Measurements from ENCODE around the gene SAMD5.
"Not testable (repeated sequence)": the region's sequence is repeated elsewhere in the genome, so short reads cannot be mapped to it uniquely, and the experiment has no call there.

The SAMD5 gene

DNA sequence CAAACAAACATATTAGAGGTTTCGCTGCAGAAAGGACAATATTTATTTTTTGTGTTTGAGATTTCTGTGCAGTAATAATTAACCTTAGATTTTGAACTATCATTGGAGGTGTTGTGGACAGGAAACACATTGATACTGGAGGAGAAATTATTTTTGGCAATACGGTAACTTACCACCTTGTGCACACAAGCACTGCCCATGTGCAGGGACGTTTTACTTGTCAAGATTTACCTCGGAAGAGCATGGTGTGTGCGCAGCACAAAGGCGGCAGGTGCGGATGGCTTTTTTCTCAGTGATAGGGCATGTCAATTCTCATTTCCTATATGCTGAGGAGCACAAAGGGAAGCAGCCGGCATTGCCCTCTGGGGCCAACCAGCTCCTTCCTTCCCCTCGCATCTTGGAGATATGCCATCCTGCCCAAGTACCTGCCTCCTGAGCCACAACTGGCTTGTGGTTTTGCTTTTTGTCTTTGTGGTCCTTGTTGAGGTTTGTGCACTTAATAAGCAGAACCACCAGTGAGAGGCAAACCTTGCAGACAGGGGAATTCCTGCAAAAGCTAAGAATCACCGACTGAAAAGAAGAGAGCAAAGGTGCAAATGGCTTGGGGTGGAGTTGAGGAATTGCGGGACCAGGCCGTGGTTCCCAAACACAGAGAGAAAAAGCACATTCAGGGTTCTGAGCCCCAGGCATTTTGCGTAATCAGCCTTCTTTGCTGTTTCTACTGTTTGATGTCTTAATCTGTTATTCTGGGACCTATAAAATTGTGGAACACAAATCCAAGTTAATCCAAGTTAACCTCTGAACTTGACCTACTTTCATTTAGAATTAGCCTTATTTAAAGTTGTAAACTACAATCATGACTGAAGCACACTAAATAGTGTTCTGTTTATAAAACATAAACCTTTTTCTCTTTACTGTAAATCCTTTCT lies 21.9 kb downstream of the SAMD5 start:
- no peak for DNase-seq

DNA sequence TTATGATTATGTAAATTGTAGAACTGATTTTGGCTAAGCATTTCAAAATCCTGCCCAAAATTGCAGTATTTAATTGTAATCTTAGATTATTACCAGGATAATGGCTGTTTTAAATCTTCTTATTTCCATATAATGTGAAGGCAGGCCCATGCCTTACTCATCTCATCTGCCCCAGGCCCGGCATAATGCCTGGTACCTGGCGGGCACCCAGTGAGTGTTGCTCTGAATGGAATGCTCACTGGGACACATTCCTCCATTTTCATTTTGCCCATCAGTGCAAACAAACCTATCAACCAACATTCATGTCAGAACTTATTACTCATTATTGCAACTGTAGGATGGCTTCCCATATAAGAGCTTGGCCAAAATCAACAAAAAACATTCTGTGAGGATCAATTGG lies 22.8 kb downstream of the SAMD5 start:
- no peak for DNase-seq

DNA sequence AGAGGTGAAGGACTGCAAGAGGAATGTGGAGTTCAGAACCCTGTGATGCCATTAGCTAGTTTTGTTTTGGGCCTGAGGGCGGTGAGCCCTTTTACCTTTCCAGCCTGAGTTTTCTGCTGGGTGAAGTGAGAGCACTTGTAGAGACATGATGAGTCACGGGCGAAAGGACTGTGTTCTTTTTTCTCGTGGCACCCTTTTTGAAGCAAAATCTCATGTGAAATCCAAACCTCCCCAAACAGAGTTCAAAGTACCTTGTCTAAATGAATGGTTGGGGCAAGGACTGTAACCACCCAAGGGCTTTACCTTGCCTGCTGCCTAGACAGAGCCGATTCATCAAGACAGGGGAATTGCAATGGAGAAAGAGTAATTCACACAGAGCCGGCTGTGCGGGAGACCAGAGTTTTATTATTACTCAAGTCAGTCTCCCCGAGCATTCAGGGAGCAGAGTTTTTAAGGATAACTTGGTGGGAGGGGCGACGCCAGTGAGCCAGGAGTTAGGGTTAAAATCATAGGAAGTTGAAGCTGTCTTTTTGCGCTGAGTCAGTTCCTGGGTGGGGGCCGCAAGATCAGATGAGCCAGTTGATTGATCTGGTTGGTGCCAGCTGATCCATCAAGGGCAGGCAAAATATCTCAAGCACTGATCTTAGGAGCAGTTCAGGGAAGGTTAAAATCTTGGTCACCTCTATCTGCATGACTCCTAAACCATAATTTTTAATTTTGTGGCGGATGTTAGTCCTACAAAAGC lies 25.8 kb downstream of the SAMD5 start:
- no peak for DNase-seq

DNA sequence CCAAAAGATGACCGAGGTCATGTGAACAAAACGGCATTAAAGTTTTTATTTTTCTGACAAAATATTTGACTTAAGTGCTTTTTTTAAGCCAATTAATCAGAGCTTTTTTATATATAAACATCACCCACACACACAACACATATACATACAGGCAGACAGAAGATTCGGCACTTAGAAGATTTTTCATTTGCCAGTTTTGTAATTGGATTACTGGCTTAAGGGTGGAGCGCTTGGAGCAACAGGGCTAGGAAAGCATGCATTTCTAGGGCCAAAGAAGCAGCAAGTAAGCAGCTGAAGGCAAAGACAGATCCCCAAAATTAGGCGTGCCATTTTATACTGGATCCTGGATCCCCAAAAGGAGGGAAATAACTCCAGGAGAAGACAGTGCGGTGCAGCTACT lies 30.3 kb downstream of the SAMD5 start:
- no peak for DNase-seq

DNA sequence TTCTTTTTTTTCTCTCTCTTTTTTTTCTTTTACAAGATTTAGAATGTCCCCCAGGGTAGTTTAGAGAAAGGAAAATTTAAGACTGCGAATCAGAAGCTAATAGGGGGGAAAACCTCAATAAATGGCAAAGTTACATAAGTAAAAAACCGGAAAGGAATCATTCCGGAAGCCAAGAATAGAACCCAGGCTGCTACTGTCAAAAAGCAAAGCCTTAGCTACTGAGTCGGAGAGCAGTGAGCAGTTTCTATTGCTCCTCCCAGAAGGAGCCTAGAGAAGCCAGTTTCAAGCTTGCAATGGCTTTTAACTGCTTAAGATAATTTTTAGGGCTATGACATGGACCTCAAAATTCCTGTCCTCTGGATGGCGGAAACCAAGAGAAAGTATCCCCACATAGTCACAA lies 31.6 kb downstream of the SAMD5 start:
- no peak for DNase-seq

DNA sequence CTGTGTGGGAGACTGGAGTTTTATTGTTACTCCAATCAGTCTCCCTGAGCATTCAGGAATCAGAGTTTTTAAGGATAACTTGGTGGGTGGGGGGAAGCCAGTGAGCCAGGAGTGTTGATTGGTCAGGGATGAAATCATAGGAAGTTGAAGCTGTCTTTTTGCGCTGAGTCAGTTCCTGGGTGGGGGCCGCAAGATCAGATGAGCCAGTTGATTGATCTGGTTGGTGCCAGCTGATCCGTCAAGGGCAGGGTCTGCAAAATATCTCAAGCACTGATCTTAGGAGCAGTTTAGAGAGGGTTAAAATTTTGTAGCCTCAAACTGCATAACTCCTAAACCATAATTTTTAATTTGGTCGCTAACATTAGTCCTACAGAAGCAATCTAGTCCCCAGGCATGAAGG lies 33.9 kb downstream of the SAMD5 start:
- DNase-seq: not testable (repeated sequence)

DNA sequence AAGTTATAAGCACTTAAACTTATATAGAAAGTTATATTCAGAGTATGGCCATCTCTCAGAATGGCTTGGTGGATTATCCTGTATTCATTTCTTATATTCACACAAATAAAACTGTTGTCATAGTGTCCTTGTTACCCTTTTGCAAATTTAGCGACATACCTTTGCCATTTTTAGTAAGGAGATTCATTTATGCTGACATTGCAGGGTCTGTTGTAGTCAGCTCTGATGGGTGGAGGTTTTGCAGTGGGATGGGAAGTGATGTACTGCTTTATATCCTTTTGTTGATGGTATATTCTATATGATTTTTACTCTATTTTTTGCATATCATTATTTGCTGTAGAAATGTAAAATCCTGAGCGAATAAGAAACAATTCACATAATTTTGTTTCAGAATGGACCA lies 35.9 kb downstream of the SAMD5 start:
- no peak for DNase-seq

DNA sequence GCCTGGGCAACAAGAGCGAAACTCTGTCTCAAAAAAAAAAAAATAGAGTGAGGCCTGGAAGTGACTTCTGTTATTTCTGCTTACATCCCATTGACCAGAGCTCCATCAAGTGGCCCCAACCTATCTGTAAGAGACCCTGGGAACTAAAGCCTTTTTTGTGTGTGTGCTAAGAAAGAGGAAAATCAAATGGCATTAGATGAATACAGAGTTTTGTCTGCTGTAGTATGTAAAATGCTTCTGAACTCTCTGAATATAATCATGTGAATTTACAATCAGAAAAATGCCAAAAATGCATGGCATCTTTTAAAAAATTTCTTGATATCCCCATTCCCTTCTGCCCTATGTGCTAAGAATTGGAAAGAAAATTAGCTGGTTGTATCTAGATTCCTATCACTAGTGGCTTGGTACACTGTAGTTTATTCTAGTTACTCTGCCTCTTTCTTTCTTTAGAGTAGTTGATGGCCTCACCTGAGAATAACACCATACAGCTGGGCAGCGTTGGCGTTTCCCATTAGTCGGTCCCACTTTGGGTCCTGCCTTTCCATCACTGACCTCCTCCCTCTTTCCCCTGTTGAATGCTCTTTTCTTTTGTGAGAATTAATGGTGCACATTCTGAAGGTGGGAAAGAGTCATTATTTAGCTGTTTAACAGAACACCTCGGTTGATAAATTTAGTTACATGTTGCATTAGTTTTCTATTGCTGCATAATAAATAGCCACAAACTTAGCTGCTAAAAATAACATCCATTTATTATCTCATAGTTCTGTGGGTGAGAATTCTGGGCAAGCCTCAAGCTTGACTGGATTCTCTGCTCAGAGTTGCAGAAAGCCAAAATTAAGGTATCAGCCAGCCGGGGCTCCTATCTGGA lies 38.2 kb downstream of the SAMD5 start:
- DNase-seq: no peak

DNA sequence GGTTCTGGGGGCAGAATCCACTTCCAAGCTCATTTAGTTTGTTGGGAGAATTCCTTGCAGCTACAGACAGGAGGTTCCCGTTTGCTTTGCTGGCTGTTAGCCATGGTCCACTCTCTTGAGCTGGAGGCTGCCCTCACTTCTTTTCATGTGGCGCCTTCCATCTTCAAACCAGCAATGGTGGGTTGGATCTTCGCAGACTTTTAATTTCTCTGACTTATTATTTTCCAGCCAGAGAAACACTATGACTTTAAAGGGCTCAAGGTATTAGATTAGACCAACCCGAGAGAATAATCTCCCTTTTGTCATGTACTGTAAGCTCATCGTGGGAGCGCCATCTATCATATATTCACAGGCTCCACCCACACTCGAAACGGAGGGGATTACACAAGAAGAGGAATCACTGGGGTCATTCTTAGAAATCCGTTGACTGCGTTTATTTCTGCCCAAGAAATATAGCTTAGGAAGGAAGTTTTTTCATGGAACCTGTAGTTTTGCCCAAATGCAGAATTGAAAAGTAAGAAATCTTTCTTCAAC lies 38.9 kb downstream of the SAMD5 start:
- DNase-seq: no peak

DNA sequence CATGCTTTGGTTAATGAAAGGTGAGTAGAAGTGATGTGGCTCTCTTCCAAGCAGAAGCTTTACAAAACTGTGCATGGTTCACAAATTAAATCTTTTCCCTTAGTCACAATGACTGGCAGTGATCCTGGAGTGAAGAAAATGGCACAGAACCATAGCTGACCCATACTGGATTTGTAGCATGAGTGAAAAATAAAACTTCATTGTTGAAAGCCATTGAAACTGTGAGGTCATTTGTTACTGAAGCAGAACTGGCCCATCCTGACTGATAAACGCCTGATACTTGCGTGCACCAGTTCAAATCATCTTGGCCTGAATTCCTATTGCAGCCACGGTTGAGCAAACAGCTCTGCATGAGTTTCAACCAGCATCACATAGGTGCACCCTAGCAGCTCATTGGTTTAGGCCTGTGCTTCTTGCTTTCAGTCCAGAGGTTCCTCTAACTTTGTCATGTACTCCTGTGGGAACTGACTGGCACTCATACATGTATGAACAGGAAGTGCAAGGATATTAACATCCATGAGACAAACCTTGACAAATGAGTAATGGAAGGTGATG lies 40.5 kb downstream of the SAMD5 start:
- DNase-seq: no peak

DNA sequence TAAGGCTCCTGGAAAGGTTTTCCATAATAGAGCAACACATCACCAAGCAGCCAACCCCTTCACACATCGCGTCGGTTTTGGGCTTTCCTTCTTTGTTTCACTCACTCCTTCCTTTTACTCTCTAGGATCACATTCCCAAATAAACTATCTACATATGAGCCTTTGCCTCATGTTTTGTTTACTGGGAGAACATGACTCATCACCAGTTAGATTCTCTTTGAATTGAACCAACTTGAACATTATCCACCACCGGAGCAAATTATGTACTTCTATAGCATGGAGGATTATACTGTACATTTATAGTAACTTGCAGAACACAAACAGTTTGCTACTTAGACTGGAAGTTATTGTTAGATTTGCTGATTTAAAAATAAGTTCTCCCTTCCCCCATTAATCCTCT lies 41.0 kb downstream of the SAMD5 start:
- no peak for DNase-seq

DNA sequence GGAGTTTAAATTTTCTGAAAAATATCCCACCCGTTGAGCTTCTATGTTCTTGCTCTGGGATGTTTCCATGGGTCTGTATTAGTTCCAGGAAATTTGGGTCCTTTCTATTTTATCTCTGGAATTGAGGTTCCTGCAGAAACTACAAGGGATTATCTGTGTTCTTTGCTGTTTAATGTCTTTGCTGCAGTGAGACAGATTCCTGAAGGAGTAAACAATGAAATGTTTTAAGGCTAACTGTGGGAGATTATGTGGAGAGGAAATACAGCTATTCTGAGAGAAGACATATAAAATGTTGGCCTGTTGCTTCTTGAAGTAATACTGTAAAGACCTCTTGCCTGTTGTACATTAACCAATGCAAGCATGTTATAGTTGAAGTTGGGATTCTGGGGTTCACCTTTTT lies 43.5 kb downstream of the SAMD5 start:
- DNase-seq: no peak

DNA sequence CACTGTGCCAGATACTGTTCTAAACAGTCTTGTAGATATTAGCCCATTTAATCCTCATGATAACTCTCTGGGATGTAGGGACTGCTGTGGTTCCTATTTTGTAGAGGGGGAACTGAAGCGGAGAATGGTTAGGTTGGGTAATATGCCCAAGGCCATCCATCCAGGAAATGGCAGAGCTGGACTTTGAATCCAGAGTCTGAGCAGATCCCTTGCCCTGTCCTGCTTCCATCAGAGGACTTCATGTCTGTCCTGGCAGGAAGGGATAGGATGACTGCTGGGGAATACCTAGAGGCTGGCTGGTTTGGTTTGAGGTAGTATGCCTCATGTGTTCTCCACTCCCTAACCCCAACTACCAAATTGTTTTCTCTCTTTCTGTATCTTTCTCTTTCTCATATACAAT lies 44.6 kb downstream of the SAMD5 start:
- DNase-seq: no peak

DNA sequence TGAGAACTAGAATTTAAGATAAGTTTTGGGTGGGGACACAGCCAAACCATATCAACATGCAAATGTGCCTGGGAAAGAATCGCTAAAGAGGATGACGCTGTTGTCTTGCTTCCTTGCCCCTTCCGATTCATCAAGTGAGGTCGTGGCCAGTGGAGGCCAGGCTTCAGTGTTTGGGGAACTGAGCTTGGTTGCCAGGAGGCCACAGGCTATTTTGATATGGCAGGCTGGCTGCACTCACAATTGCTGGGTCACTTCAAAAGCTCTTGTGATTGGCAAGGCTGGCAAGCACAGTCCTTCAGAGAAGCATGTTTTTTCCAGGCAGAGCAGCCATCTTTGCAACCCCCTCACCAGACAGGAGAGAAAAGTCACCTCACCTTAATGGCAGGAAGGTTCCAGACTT lies 45.8 kb downstream of the SAMD5 start:
- no peak for DNase-seq

DNA sequence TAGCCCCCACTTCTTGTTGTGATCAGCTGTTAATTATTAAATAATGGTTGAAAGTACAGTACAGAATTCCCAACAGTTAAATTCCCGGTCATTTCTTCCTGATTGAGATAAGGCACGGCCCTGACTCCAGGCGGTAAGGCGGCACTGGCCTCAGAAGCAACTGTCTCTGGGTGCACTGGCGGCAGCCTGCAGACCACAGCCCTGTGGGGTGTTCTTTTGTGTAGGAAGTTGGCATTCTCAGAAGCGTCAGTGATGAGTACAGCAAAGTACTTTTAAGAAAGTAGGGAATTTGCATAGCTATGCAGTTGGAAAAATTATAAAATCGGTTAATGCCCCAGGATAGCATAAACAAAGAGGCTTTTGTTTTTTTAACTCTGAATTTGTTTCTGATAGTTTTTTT lies 50.5 kb downstream of the SAMD5 start:
- DNase-seq: no peak

DNA sequence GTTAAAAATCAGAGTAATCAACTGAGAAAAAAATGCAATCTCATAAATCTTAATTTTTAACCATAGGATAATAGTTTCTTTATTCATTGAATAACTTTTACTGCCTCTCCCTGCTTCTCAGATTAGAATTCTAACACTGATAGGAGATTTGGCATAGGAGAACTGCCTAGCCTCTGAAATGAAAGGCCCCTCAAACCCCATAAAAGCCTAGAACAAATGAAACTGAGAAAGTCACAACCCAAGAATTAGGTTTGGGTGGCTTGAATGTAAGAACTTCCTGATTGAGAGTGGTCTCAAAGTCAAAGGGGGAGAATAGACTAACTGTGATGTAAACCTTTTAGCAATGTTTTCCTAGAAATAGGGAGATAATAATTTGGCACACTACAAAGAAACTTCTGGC lies 52.2 kb downstream of the SAMD5 start:
- no peak for DNase-seq

DNA sequence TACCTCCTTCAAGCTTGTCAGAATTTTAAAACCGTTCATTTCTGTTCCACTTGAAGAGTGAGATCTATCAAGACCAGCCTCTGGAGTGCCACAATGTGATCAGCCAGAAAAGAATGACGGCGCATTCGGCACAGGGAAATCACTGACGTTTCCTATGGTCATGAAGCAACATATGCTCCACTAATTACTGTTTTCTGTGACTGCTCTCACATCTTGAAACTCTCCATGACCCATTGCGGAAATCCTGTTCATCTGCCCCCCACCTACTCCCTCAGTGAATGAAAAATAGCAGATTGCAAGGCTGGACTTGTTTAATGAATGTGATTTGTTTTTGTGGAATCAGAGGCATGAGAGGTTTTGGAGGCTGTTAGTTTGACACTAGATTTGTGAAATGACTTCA lies 53.2 kb downstream of the SAMD5 start:
- DNase-seq: peak; percentile 11

DNA sequence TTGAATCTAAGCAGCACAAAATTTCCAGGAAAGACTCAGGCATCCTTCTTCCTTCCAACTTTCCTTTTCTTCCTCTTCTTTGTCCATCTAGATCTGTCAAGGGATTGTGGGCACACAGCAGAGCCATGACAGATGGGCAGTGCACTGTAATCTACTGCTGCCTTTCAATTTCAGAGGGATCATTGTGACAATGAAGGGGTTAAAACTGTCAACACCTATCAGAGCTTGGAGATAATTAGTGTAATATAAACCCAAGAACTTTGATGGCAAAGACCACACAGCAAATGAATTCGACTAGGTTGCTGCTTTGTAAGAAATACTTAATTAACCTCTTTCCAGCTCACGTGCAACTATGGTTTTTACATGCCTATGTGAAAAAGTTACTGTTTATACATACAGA lies 55.0 kb downstream of the SAMD5 start:
- no peak for DNase-seq

DNA sequence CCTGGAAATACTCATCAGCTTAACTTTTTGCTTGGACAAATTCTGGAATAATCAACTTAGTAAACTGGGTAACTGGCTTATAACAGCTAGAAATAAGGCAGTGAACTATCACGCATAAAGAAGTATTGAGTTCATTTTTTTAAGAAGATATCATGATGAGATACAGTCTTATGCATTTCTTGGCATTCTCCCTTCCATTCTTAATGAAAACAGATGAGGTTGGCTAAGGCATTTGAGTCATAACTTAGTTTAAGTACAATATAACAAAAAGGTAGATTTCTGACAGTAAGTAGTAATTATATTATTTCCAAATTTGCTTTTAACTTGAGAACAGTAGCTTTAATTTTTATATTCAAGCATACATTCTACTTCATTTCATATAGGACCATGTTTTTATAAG lies 56.1 kb downstream of the SAMD5 start:
- DNase-seq: no peak

DNA sequence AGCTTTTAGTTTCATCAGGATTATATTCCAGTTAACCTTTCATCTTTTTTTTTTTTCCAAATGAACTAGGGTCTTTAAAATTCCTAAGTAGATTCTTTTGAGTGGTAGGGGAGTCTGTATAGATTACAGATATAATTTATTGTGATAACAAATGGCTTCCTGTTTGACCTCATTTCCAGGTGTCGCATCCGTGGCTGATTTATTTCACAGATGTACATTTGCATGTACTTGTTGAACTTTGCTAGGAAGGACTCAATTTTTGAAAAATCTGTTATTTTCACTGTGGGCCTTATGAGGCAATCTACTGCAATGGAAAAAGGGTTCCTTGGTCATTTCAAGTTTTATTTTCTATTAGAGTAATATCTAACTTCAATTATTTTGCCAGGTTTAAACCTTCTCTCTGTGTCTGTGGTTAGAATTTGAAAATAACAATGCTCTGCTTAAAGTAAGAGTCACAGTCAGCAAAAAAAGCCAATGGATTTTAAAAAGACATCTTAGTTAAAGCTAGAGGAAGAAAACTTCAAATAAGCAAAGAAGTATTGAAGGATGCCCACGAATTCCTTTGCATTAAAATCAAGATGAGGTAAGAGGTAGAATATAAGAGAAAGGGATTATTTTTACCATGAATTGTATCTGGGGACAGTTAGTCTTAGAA lies 57.9 kb downstream of the SAMD5 start:
- no peak for DNase-seq

DNA sequence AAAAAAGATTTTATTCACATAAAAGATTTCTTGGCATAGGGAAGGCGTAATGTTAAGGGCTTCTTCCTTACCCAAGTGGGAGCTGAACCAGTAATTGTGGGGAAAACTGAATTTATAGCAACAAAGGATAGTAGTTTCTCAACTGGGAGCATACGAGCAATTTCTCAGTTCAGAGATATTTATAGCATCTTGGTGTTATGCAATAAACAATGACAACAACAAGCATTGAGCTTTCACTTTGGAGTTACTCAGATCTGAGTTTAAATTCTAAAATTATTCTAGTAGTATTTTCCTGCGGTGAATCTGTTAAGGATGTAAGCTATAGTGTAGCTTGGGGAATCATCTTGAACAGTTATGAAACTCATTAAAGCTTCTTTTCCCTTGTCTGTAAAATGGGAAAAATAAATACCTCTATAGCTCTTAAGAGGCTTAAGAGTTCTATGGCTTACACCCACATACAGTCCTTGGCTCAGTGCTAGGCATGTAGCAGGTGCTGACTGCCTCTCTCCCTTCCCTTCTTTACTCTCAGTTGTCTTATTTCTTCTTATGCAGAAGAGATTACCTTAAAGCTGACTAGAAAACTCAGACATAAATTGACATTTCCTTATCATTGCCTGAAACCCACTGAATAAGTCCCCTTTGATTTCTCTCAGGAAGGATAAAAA lies 58.8 kb downstream of the SAMD5 start:
- no peak for DNase-seq

DNA sequence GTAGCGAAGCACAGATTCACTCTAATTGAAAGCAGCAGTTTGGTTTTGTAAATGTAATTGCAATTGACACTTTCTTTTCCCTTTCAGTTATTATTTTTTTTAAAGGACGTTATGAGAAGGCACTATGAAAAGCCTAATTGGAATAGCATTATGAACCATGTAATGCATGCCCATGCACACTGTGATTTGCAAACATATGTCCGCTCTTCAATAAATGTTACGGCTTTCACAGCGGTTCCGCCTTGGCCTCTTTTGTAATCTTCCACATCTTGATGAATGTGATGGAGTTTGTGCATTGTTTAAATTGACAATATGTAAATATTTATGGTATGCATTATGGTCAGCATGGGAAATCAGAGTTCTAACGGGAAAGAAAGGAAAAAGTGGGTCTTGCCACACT lies 61.3 kb downstream of the SAMD5 start:
- no peak for DNase-seq

Measured in NCI-H2227 treated with DMSO at 0.1 percent for 48 hours (cell line).